HepG2 (cell line): ENCODE data around the gene PTPRN. TPM values are rescaled to one million over a fixed set of nuclear protein-coding genes. Genes with fewer than 3 reads are reported as not detected.

ENCODE experiments used
- ARID2 ChIP-seq: sonication (generic); formaldehyde crosslinking; IDR thresholded peaks from 2 replicates; pipeline ENCODE4 v1.8.1; 2022; ENCODE audit warnings: mild to moderate bottlenecking, missing genetic modification reagents, borderline replicate concordance
- ARID5B ChIP-seq: IDR thresholded peaks from 2 replicates; pipeline ENCODE4 v1.4.0; 2020; ENCODE audit warnings: mild to moderate bottlenecking, missing genetic modification reagents
- ARNT2 ChIP-seq: sonication (generic); formaldehyde crosslinking; IDR thresholded peaks from 2 replicates; pipeline ENCODE4 v1.8.0; 2022; ENCODE audit warnings: mild to moderate bottlenecking, low read depth, missing genetic modification reagents, moderate library complexity
- ATF1 ChIP-seq: IDR thresholded peaks from 2 replicates; pipeline ENCODE4 v1.6.1; 2016; ENCODE audit warnings: mild to moderate bottlenecking, control low read depth
- BRCA1 ChIP-seq: sonication (generic); formaldehyde crosslinking; IDR thresholded peaks from 2 replicates; pipeline ENCODE4 v1.4.0; 2020; ENCODE audit warnings: missing genetic modification reagents
- E2F2 ChIP-seq: sonication (generic); formaldehyde crosslinking; IDR thresholded peaks from 2 replicates; pipeline ENCODE4 v1.4.0; 2020; ENCODE audit warnings: missing genetic modification reagents, borderline replicate concordance
- ELF1 ChIP-seq: sonication (generic); formaldehyde crosslinking; IDR thresholded peaks from 2 replicates; pipeline ENCODE4 v1.4.0; 2020; ENCODE audit warnings: missing genetic modification reagents
- ISX ChIP-seq: sonication (generic); formaldehyde crosslinking; conservative IDR thresholded peaks from 2 replicates; pipeline ENCODE4 v1.5.0; 2020; ENCODE audit warnings: missing genetic modification reagents
- PHF5A ChIP-seq: IDR thresholded peaks from one replicate; pipeline ENCODE4 v1.6.1; 2018; ENCODE audit warnings: low read depth, missing genetic modification reagents; ENCODE audit not compliant: unreplicated experiment
- REXO4 ChIP-seq: sonication (generic); formaldehyde crosslinking; IDR thresholded peaks from 2 replicates; pipeline ENCODE4 v1.8.0; 2022; ENCODE audit warnings: missing genetic modification reagents, mild to moderate bottlenecking, borderline replicate concordance
- SIN3B ChIP-seq: fragments of 150-350 bp; IDR thresholded peaks from 2 replicates; pipeline ENCODE4 v1.6.1; 2014; ENCODE audit warnings: low read length
- SMYD3 ChIP-seq: sonication (generic); formaldehyde crosslinking; IDR thresholded peaks from 2 replicates; pipeline ENCODE4 v1.8.1; 2023; ENCODE audit warnings: mild to moderate bottlenecking, missing genetic modification reagents
- SOX6 ChIP-seq, 2 experiments: fragments of 450-650 bp in 1 of 2; sonication (generic) in 1 of 2; formaldehyde crosslinking in 1 of 2; IDR thresholded peaks; 2 replicates each; pipeline versions ENCODE4 v1.4.0 to v1.6.1; 2017 to 2020; ENCODE audit warnings: antibody characterized with exemption in 1 of 2, mild to moderate bottlenecking in 1 of 2, missing genetic modification reagents in 1 of 2
- TFDP2 ChIP-seq: sonication (generic); formaldehyde crosslinking; IDR thresholded peaks from 2 replicates; pipeline ENCODE4 v1.4.0; 2020; ENCODE audit warnings: missing genetic modification reagents
- ZBTB3 ChIP-seq: sonication (generic); formaldehyde crosslinking; IDR thresholded peaks from 2 replicates; pipeline ENCODE4 v1.4.0; 2020; ENCODE audit warnings: low read depth, mild to moderate bottlenecking, moderate library complexity, missing genetic modification reagents, borderline replicate concordance
- ZNF446 ChIP-seq: sonication (generic); formaldehyde crosslinking; IDR thresholded peaks from 2 replicates; pipeline ENCODE4 v1.5.0; 2020; ENCODE audit warnings: mild to moderate bottlenecking, missing genetic modification reagents
- ZNF629 ChIP-seq: sonication (generic); formaldehyde crosslinking; conservative IDR thresholded peaks from 2 replicates; pipeline ENCODE4 v1.5.0; 2020; ENCODE audit warnings: missing genetic modification reagents
- ZNF678 ChIP-seq: sonication (generic); formaldehyde crosslinking; IDR thresholded peaks from 2 replicates; pipeline ENCODE4 v1.4.0; 2020; ENCODE audit warnings: mild to moderate bottlenecking, missing genetic modification reagents
- ZNF740 ChIP-seq: sonication (generic); formaldehyde crosslinking; IDR thresholded peaks from 2 replicates; pipeline ENCODE4 v1.4.0; 2020; ENCODE audit warnings: missing genetic modification reagents
- ZNF766 ChIP-seq: sonication (generic); formaldehyde crosslinking; IDR thresholded peaks from 2 replicates; pipeline ENCODE4 v1.5.0; 2020; ENCODE audit warnings: missing genetic modification reagents, borderline replicate concordance
- ZNF784 ChIP-seq: sonication (generic); formaldehyde crosslinking; IDR thresholded peaks from 2 replicates; pipeline ENCODE4 v1.5.1; 2020; ENCODE audit warnings: missing genetic modification reagents, mild to moderate bottlenecking, borderline replicate concordance
- ZNF878 ChIP-seq: sonication (generic); formaldehyde crosslinking; IDR thresholded peaks from 2 replicates; pipeline ENCODE4 v1.8.1; 2023; ENCODE audit warnings: mild to moderate bottlenecking, missing genetic modification reagents, moderate library complexity
- polyA plus RNA-seq, 8 experiments: library from polyadenylated mRNA; depleted of rRNA in 3 of 8; stranded (reverse) in 7 of 8; unstranded in 1 of 8; fragments of >200 nt; fragmentation: Illumina TruSeq in 4 of 8; extraction: Trizol in 4 of 8; gene quantifications; 2 replicates each; pipeline versions ENCODE4 v1.2.1 to v1.2.3, GENCODE V29; 2011 to 2016; ENCODE audit warnings: low read depth in 4 of 8, missing spikeins in 1 of 8, mixed read lengths in 1 of 8; ENCODE audit not compliant: insufficient read depth in 1 of 8
- total RNA-seq, 5 experiments: library from RNA; depleted of rRNA; stranded (reverse); fragments of >200 nt; fragmentation: Illumina TruSeq; extraction: Trizol; gene quantifications; 2 replicates each; pipeline ENCODE4 v1.2.3, GENCODE V29; 2016; ENCODE audit warnings: low read depth in 1 of 5

PTPRN gene
- total and polyA plus RNA-seq, 2 of the 13 experiments (the other 11 are each of a cell fraction or from before 2014, with no cell fraction given) = 0.26 TPM; not detected in 1

- TF ChIP-seq ZNF740 (no peak), ZNF766 (CRISPR knock-in tag) (no peak; the same call in 1 of the 2 replicates), ZBTB3 (peak; percentile 98), ZNF878 (CRISPR knock-in tag) (peak; percentile 82; the same call in 1 of the 2 replicates), BRCA1 (CRISPR knock-in tag) (no peak), ARID2 (peak; percentile 97), ZNF629 (CRISPR knock-in tag) (no peak), SOX6 (IDR thresholded peaks at IDR 0.05) (no peak), SOX6 (CRISPR knock-in tag; IDR thresholded peaks at IDR 0.05) (peak; percentile 73), ARNT2 (CRISPR knock-in tag) (peak; percentile 82; the same call in 1 of the 2 replicates), ZNF784 (CRISPR knock-in tag) (0 out of 2 replicates have a peak, but pooled peaks have one; percentile 83), E2F2 (CRISPR knock-in tag) (no peak), ARID5B (CRISPR knock-in tag) (peak; percentile 70), ZNF446 (CRISPR knock-in tag) (no peak), SMYD3 (CRISPR knock-in tag) (0 out of 2 replicates have a peak, but pooled peaks have one; percentile 64), REXO4 (CRISPR knock-in tag) (no peak), SIN3B (0 out of 2 replicates have a peak, but pooled peaks have one; percentile 43), TFDP2 (CRISPR knock-in tag) (no peak; the same call in 1 of the 2 replicates), ELF1 (CRISPR knock-in tag) (peak; percentile 94), ZNF678 (no peak), PHF5A (CRISPR knock-in tag) (peak; percentile 71), ISX (no peak), ATF1 (CRISPR knock-in tag) (peak; percentile 87)
These were observed 59.8 kb downstream of the PTPRN start (continued) for GRCh38 chr2:219249203-219249980.
